ENCODE results near the gene ANKRD34B. TPM values are rescaled to one million over a fixed set of nuclear protein-coding genes. Genes with fewer than 3 reads are reported as not detected.
"Not testable (repeated sequence)": the region's sequence is repeated elsewhere in the genome, so short reads cannot be mapped to it uniquely, and the experiment has no call there.

ANKRD34B gene
- total RNA-seq, 1 donor from 2014 or later: not detected

- no peak overlapping the region for H3K27ac Mint-ChIP-seq
- intact Hi-C loops (cut with micrococcal nuclease): no loop called here
- no peaks in the 10 kb centered on the region for H3K4me1 Mint-ChIP-seq (ENCODE audit: low read depth)
- H3K27me3 Mint-ChIP-seq (ENCODE audit: insufficient read depth): peaks cover under 1% of the 10 kb centered on the region
- no peaks in the 10 kb centered on the region for H3K9me3 Mint-ChIP-seq
- no peak for DNase-seq (ENCODE audit: low spot score)
- H3K36me3 Mint-ChIP-seq (ENCODE audit: low read depth): no peaks in the 10 kb centered on the region
- no peak overlapping the region for H3K4me3 Mint-ChIP-seq
Observed at GRCh38 chr5:80591352-80591751, 21.3 kb upstream of the ANKRD34B start.

- Mint-ChIP-seq H3K27ac (no peak overlapping the region), H3K9me3 (no peaks in the 10 kb centered on the region), H3K36me3 (ENCODE audit: low read depth) (no peaks in the 10 kb centered on the region), H3K27me3 (ENCODE audit: insufficient read depth) (peaks cover 1% of the 10 kb centered on the region), H3K4me1 (ENCODE audit: low read depth) (no peaks in the 10 kb centered on the region), H3K4me3 (no peak overlapping the region)
- no peak for DNase-seq (ENCODE audit: low spot score)
- intact Hi-C loops (cut with micrococcal nuclease): no loop called here
Observed at GRCh38 chr5:80590766-80591165, 20.7 kb upstream of the ANKRD34B start.

GRCh38 chr5:80588858-80589540 is 18.9 kb upstream of the ANKRD34B start:
- intact Hi-C loops (cut with micrococcal nuclease): no loop called here
- no peak overlapping the region for H3K4me3 Mint-ChIP-seq
- no peak for DNase-seq (ENCODE audit: low spot score)
- no peaks in the 10 kb centered on the region for H3K9me3 Mint-ChIP-seq
- H3K27ac Mint-ChIP-seq: no peak overlapping the region
- no peaks in the 10 kb centered on the region for H3K36me3 Mint-ChIP-seq (ENCODE audit: low read depth)
- no peaks in the 10 kb centered on the region for H3K4me1 Mint-ChIP-seq (ENCODE audit: low read depth)
- H3K27me3 Mint-ChIP-seq (ENCODE audit: insufficient read depth): peaks cover 7% of the 10 kb centered on the region

GRCh38 chr5:80584770-80585169 is 14.7 kb upstream of the ANKRD34B start:
- DNase-seq (ENCODE audit: low spot score): no peak
- H3K4me3 Mint-ChIP-seq: no peak overlapping the region
- H3K9me3 Mint-ChIP-seq: no peaks in the 10 kb centered on the region
- H3K4me1 Mint-ChIP-seq (ENCODE audit: low read depth): no peaks in the 10 kb centered on the region
- no peaks in the 10 kb centered on the region for H3K36me3 Mint-ChIP-seq (ENCODE audit: low read depth)
- intact Hi-C loops (cut with micrococcal nuclease): no loop called here
- H3K27me3 Mint-ChIP-seq (ENCODE audit: insufficient read depth): peaks cover 7% of the 10 kb centered on the region
- H3K27ac Mint-ChIP-seq: no peak overlapping the region

- H3K27ac Mint-ChIP-seq; H3K4me1 Mint-ChIP-seq (ENCODE audit: low read depth); DNase-seq (ENCODE audit: low spot score); H3K4me3 Mint-ChIP-seq; H3K36me3 Mint-ChIP-seq (ENCODE audit: low read depth); intact Hi-C loops (cut with micrococcal nuclease); H3K27me3 Mint-ChIP-seq (ENCODE audit: insufficient read depth); H3K9me3 Mint-ChIP-seq: not testable (repeated sequence)
Observed at GRCh38 chr5:80580291-80580690, 10.2 kb upstream of the ANKRD34B start.

GRCh38 chr5:80579050-80579449 is 9.0 kb upstream of the ANKRD34B start:
- Mint-ChIP-seq H3K27me3 (ENCODE audit: insufficient read depth) (peaks cover 11% of the 10 kb centered on the region), H3K4me1 (ENCODE audit: low read depth) (no peaks in the 10 kb centered on the region), H3K9me3 (no peaks in the 10 kb centered on the region), H3K4me3 (no peak overlapping the region), H3K36me3 (ENCODE audit: low read depth) (no peaks in the 10 kb centered on the region), H3K27ac (no peak overlapping the region)
- no peak for DNase-seq (ENCODE audit: low spot score)
- intact Hi-C loops (cut with micrococcal nuclease): no loop called here

GRCh38 chr5:80577707-80578106 is 7.6 kb upstream of the ANKRD34B start:
- Mint-ChIP-seq H3K27ac (no peak overlapping the region), H3K4me3 (no peak overlapping the region), H3K36me3 (ENCODE audit: low read depth) (no peaks in the 10 kb centered on the region), H3K9me3 (no peaks in the 10 kb centered on the region), H3K4me1 (ENCODE audit: low read depth) (no peaks in the 10 kb centered on the region), H3K27me3 (ENCODE audit: insufficient read depth) (peaks cover 19% of the 10 kb centered on the region)
- intact Hi-C loops (cut with micrococcal nuclease): no loop called here
- DNase-seq (ENCODE audit: low spot score): no peak

- DNase-seq (ENCODE audit: low spot score): no peak
- intact Hi-C loops (cut with micrococcal nuclease): no loop called here
- no peaks in the 10 kb centered on the region for H3K9me3 Mint-ChIP-seq
Observed at GRCh38 chr5:80576383-80576782, 6.3 kb upstream of the ANKRD34B start.

GRCh38 chr5:80573062-80573461 is 3.0 kb upstream of the ANKRD34B start:
- intact Hi-C loops (cut with micrococcal nuclease): no loop called here
- H3K4me3 Mint-ChIP-seq: no peak overlapping the region
- no peak overlapping the region for H3K27ac Mint-ChIP-seq
- H3K9me3 Mint-ChIP-seq: no peaks in the 10 kb centered on the region
- peaks cover 46% of the 10 kb centered on the region for H3K27me3 Mint-ChIP-seq (ENCODE audit: insufficient read depth)
- H3K36me3 Mint-ChIP-seq (ENCODE audit: low read depth): no peaks in the 10 kb centered on the region
- DNase-seq (ENCODE audit: low spot score): no peak
- H3K4me1 Mint-ChIP-seq (ENCODE audit: low read depth): no peaks in the 10 kb centered on the region

More at GRCh38 chr5:80576383-80576782, 6.3 kb upstream of the ANKRD34B start:
- no peak overlapping the region for H3K27ac Mint-ChIP-seq
- H3K27me3 Mint-ChIP-seq (ENCODE audit: insufficient read depth): peaks cover 31% of the 10 kb centered on the region
- no peaks in the 10 kb centered on the region for H3K4me1 Mint-ChIP-seq (ENCODE audit: low read depth)
- no peak overlapping the region for H3K4me3 Mint-ChIP-seq
- H3K36me3 Mint-ChIP-seq (ENCODE audit: low read depth): no peaks in the 10 kb centered on the region

GRCh38 chr5:80569086-80569960 is 757 bp downstream of the ANKRD34B start:
- Mint-ChIP-seq H3K27ac (no peak overlapping the region), H3K27me3 (ENCODE audit: insufficient read depth) (peaks cover 56% of the 10 kb centered on the region), H3K4me1 (ENCODE audit: low read depth) (no peaks in the 10 kb centered on the region), H3K36me3 (ENCODE audit: low read depth) (no peaks in the 10 kb centered on the region), H3K9me3 (no peaks in the 10 kb centered on the region), H3K4me3 (no peak overlapping the region)
- intact Hi-C loops (cut with micrococcal nuclease): no loop called here
- no peak for DNase-seq (ENCODE audit: low spot score)

GRCh38 chr5:80568251-80568650 is 1.8 kb downstream of the ANKRD34B start:
- Mint-ChIP-seq H3K36me3 (ENCODE audit: low read depth) (no peaks in the 10 kb centered on the region), H3K4me1 (ENCODE audit: low read depth) (no peaks in the 10 kb centered on the region), H3K4me3 (no peak overlapping the region), H3K27ac (no peak overlapping the region), H3K27me3 (ENCODE audit: insufficient read depth) (peaks cover 60% of the 10 kb centered on the region), H3K9me3 (no peaks in the 10 kb centered on the region)
- no peak for DNase-seq (ENCODE audit: low spot score)
- intact Hi-C loops (cut with micrococcal nuclease): no loop called here

GRCh38 chr5:80566711-80567259 is 3.3 kb downstream of the ANKRD34B start:
- H3K9me3 Mint-ChIP-seq: no peaks in the 10 kb centered on the region
- no peaks in the 10 kb centered on the region for H3K4me1 Mint-ChIP-seq (ENCODE audit: low read depth)
- no peak overlapping the region for H3K27ac Mint-ChIP-seq
- intact Hi-C loops (cut with micrococcal nuclease): no loop called here
- H3K27me3 Mint-ChIP-seq (ENCODE audit: insufficient read depth): peaks cover 60% of the 10 kb centered on the region
- DNase-seq (ENCODE audit: low spot score): no peak
- H3K36me3 Mint-ChIP-seq (ENCODE audit: low read depth): no peaks in the 10 kb centered on the region
- no peak overlapping the region for H3K4me3 Mint-ChIP-seq

GRCh38 chr5:80565330-80565729 is 4.8 kb downstream of the ANKRD34B start:
- H3K27me3 Mint-ChIP-seq (ENCODE audit: insufficient read depth): peaks cover 52% of the 10 kb centered on the region
- intact Hi-C loops (cut with micrococcal nuclease): no loop called here
- no peaks in the 10 kb centered on the region for H3K4me1 Mint-ChIP-seq (ENCODE audit: low read depth)
- no peaks in the 10 kb centered on the region for H3K9me3 Mint-ChIP-seq
- no peaks in the 10 kb centered on the region for H3K36me3 Mint-ChIP-seq (ENCODE audit: low read depth)
- DNase-seq (ENCODE audit: low spot score): no peak
- no peak overlapping the region for H3K27ac Mint-ChIP-seq
- H3K4me3 Mint-ChIP-seq: no peak overlapping the region
